GM18867 (cell line): ENCODE results near the gene SIPA1.

ENCODE experiments used
- ATAC-seq: cut with Tn5 transposase; IDR thresholded peaks from one replicate; pipeline ENCODE4 v1.9.1; 2021; ENCODE audit warnings: mild to moderate bottlenecking, moderate library complexity; ENCODE audit not compliant: unreplicated experiment

The SIPA1 gene

DNA sequence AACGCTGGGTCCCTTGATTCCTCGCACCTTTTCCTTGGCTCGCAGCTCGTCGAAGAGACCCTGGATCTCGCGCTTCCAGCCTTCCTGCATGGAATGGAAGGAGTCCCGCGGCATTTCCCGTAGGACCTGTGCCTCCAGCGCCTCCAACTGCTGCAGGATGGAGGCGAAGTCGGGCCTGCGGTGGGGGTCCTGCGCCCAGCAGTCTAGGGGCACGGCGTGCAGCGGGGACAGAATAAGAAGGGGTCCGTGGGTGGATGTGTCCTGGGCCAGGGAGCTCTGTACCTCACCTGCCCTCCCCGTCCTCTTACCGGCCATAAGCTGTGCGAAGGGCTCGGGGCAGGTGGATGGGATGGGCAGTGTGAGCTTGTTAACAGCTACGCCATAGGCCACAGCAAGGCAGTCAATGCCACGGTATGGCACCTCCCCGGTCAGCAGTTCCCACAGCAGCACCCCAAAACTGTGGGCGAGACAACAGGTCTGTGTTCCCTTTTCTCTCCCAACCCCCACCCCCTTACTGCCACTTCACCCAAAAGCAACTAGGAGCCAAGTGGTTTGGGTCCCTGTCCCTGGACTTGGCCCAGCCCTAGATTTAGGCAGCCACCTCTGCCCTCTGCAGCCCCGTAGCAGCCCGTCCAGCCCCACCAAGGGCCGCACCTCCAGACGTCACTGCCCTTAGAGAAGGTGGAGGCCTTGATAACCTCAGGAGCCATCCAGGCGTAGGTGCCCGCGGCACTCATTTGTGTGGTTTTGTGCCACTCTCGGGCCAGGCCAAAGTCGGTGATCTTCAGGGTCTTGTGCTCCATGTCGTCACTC lies 30.1 kb upstream of the SIPA1 start:
- no peak for ATAC-seq

DNA sequence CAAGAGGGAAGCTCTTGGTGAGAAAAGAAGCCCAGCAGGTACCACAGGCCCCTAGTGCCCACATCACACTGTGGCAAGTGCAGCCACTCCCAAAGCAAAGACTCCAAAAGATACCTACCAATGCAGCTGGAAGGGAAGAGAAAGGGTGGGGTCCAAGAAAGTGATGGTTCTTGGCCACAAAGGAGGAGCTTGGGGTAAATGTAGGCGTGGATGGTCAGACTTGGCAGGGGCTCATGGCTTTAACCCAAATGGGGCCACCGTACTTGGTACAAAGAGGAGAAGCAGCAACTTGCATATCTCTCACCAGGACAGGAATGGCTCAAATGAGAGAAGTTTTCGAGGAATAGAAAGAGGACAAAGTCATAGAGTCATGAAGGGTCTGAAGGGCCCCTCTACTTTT lies 28.7 kb upstream of the SIPA1 start:
- no peak for ATAC-seq

DNA sequence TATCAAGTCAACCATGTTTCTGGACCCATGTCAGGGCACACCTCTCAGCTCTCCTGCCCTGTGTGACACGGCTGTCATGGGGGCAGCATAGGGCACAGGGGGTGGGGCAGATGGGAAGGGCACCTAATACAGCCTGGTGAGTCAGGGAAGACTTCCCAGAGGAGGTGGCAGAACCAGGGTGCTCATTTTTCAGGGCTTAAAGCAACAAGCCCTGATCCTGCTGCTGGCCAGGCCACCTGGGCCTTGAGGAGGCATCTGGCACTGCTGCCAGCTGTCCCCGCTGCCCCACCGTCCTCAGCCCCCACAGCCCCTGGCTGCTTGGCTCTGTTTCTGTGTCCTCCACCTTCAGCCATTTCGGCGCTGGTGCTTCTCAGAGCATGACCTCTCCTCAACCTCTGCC lies 28.2 kb upstream of the SIPA1 start:
- ATAC-seq = no peak

DNA sequence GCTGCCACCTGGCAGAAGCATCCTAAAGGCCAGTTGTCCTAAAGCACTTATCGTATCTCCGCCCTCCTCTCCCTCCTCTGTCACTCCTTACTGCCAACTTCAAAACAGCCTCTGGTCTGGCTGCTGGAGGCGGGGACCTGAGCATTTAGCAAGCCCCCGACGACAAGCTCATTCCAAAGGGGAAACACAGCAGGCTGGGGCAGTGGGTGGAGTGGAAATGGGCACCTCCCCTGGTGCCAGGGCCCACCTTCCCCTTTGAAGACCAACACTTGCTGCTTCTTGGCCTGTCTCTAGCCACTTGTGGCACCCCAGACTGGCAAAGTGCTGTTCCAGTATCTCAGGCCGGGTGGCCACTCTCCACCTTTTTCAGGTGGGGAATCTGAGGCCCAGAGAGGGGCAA lies 27.5 kb upstream of the SIPA1 start:
- no peak for ATAC-seq

DNA sequence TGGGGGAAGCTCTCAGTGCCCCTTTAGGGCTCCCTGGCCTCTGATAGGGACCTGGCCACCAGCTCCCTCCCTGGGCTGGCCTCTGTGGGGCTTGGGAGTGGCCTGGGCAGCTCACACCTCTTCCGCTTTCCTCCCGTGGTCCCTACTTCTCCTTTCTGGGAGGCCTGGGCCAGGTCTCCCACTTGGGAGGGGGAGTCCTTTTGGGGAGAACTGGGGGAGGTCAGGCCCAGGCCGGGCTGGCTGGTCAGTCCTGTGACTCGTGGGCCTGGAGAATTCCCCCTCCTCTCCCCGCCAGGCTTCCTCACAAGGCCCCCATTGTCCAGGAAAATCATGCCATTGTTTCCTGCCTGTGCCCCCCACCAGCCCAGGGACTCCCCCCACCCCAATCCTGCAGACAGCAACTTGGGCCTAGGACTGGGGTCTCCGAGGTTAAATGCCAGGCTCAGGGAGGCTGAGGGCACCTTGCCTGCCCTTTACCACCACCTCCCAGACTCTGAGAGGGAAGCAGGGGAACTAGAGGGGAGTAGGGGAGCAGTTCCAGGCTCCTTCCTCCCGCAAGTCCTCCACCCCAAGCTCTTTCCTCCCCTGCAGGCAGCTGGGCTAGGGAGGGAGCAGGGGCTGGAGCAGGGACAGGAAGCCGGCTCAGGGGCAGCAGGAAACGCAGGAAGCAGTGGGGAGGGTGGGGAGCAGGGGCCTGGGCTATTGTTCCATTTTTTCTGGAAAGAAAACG lies 26.7 kb upstream of the SIPA1 start:
- ATAC-seq = no peak

DNA sequence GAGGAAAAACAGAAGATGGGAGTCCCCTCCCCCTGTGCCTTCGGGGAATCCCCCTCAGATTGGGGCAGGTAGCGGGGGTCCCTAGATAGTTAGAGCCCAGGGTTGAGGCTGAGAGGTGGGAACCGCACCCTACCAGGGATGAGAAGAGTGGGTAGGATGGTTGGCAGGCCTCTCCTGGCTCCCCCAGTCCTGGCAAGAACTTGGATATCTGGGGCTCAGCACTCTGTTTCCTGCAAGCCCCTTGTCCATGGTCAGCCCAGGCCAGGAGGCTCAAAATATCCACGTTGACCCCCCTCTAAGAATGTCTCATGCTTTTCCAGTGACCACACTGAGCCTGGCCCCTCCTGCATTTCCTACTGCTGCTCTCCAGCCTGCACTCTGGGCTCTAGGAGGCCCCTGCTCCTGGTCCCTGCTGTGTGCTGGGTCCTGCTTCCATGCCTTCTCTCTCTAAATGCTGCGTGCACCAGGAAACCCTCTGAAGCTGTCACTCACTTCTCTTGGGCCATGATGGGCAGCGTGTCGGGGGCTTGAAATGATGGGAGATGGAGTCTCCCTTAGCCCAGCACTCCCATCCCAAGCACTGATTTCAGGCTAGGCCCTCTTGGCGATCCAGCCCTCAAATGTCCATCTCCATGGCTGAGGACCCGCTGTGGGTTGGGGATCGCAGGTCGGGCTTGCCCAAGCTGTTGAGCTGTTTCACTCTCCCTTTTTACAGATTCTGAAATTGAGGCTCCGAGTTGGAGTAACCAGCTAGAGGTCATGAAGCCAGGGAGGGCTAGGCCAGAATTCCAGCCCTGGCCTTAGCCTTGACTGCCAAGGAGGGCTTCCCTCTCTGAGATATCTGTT lies 25.9 kb upstream of the SIPA1 start:
- ATAC-seq = no peak

DNA sequence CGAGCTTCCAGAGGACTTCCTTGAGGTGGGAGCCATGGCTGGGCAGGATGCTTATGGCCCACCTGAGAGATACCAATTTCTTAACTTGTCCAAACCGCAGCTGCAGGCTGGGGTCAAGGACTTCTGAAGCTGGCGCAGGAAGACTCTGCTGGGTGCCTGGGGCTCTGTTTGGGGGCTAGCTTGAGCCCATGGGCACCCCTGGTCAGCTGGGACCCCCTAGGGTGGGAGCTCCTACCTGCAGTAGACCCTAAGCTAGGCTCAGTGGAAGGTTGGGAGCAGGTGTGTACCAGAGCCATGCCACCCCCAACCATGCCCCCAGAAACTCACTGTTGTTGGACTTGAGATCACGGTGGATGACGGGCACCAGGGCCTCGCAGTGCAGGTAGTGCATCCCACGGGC lies 25.2 kb upstream of the SIPA1 start:
- ATAC-seq = no peak

DNA sequence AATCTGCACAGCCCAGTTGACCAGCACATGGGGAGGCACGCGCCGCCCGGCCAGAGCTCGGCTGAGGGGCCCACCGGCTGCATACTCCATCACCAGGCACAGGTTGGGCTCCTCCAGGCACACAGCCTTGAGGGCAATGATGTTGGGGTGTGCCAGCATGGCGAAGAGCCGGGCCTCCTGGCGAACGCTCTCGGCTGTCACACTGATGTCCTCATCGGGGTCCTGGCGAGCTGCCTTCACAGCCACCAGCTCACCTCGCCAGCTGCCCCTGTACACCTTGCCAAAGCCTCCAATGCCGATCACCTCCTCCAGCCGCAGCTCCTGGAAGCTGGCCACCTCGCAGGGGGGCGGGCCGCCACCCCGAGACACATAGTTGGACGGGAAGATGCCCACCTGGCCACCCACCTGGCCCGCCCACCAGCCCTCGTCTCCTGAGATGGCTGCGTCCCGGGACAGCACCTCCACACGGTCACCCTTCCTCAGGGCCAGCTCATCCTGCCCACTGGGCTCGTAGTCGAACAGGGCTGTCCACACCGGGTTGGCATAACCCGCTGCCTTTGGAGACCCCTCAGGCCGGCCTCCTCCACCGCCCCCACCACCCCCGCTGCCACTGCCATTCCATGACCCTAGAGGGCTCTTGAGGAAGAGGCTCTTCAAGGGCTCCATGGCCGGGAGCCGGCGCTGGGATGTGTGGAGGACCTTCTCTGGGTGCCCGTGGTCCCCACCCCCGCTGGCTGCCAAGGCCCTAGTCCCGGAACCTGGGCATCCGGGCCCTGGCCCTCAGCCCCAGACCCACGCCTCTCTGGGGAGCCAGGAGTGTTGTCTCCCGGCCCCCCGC lies 24.6 kb upstream of the SIPA1 start:
- ATAC-seq = no peak

DNA sequence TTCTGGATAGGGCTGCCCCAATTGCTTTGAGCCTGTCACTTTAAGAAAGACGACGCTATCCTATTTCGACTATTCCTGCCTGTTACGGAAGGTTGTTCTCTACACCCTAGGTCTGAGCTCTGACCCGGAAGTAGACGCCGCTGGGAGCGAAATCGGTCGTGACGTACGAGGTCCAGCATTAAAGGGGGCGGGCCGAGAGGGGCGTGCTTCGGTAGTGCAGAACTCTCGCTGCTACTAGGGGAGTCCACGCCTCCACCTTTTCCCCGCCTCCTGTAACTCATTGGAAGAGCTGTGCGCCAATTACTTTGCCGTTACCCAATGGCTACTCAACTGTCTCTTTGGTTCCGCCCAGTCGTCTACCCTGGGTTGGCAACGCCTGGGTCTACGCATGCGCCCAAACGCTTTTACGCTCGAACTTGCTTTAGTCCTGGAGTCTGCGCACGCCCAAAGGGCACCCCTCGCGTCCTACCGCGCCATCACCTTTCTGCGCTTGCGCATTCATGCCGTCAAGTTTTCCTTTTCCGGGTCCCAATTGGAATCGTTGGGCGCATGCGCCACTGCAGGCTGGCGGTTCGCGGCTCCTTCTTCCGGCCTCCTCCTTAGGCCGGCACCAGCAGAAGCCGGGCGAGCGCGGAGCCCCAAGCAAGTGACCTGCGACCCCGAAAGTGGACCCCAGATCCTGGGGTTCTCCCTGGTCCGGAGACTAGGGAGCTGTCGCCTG lies 22.5 kb upstream of the SIPA1 start, which contains the start of gene PCNX3:
Gene PCNX3 (plus strand): TSS at position 548 of the 721 bp plus-strand sequence. CDS start 536 bp downstream, outside the sequence.
- peak; percentile 79 for ATAC-seq

DNA sequence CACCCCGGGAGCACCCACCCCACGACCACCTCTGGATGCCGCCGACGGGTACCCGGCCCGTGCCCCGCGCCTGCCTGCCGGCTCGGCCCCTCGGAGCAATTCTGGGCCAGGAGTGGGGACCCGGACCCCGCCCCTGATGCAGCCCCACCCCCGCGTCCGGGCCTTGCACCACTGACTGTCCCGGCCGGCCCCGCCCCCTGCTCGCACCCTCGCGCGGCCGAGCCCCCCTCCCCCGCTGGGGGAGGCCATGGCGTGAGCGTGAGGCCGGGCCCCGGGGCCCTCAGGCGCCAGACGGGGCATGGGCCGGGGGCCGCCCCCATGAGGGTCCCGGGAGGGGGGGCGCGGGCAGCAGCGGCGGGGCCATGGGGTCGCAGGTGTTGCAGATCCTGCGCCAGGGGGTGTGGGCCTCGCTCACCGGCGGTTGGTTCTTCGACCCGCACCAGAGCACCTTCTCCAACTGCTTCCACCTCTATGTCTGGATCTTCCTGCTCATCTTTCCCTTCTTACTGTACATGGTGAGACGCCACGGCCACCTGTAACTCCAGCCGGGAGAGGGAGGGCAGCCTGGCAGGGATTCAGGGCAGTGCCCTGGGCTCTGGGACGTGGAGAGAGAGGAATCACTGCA lies 21.8 kb upstream of the SIPA1 start:
- peak; percentile 6 for ATAC-seq

DNA sequence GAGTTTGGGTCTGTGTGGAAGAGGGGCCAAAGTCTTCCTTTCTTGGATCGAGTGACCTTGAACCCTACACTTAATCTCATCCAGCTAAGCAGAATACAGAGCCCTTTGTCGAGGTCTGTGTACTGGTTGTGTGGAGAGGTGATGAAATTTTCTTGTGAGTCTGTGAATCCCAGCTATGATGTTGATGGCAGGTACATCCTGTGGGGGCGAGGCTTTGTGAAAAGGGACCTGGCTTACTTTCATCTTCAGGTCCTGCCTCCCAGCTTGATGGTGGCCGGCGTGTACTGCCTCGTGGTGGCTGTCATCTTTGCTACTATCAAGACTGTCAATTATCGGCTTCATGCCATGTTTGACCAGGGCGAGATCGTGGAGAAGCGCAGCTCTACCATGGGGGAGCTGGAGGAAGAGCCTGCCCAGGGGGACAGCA lies 21.3 kb upstream of the SIPA1 start:
- no peak for ATAC-seq

DNA sequence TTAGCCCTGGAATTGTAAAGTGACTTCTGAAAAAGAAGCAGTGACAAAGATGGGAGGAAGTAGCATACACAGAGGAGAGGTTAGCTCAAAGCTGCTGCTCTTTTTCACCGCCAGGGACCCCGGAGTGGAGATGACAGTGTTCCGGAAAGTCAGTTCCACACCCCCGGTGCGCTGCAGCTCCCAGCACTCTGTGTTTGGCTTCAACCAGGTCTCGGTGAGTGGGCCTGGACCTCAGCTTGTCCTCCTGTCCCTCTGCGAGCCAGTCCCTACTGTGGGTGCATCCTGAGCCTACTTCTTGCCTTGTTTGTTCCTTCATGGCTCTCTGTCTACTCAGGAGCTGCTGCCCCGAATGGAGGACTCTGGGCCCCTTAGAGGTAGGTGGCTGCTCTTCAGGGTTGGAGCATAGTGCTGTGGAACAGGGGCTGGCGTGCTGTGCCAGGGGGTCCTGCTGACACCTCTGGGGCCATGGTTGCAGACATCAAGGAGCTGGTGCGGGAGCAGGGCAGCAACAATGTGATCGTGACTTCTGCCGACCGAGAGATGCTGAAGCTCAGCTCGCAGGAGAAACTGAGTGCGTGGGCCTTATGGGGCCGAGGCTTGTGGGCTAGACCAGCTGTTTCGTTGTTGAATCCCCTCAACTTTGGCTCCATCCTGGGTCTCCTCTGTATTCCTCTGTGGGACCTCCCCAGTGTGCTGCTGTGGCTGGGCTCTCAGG lies 20.6 kb upstream of the SIPA1 start:
- ATAC-seq = no peak

DNA sequence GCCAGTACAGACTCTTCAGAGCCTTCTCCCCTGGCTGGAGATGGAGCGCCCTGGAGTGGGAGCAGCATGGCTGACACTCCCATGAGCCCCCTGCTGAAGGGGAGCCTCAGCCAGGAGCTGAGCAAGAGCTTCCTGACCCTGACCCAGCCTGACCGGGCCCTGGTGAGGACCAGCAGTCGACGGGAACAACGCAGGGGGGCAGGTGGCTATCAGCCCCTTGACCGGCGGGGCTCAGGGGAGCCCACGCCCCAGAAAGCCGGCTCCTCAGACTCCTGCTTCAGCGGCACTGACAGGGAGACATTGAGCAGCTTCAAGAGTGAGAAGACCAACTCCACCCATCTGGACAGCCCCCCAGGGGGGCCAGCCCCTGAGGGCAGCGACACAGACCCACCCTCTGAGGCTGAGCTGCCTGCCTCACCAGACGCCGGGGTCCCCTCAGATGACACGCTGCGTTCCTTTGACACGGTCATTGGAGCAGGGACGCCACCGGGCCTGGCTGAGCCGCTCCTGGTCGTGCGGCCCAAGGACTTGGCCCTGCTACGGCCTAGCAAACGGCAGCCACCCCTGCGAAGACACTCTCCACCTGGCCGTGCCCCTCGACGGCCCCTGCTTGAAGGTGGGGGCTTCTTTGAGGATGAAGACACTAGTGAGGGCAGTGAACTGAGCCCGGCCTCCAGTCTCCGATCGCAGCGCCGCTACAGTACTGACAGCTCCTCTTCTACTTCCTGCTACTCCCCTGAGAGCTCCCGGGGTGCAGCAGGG lies 19.7 kb upstream of the SIPA1 start:
- no peak for ATAC-seq

DNA sequence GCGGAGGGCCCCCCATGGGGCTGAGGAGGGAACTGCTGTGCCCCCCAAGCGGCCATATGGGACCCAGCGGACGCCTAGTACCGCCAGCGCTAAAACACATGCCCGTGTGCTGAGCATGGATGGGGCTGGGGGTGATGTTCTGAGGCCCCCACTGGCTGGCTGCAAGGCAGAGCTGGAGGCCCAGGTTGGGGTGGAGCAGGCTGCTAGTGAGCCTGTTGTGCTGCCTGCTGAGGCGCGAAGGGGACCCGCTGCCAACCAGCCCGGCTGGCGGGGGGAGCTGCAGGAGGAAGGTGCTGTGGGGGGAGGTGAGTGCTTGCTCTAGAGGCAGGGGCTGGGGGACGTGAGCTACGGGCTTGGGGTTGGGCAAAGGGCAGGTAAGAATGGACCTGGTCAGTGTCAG lies 19.1 kb upstream of the SIPA1 start:
- no peak for ATAC-seq

DNA sequence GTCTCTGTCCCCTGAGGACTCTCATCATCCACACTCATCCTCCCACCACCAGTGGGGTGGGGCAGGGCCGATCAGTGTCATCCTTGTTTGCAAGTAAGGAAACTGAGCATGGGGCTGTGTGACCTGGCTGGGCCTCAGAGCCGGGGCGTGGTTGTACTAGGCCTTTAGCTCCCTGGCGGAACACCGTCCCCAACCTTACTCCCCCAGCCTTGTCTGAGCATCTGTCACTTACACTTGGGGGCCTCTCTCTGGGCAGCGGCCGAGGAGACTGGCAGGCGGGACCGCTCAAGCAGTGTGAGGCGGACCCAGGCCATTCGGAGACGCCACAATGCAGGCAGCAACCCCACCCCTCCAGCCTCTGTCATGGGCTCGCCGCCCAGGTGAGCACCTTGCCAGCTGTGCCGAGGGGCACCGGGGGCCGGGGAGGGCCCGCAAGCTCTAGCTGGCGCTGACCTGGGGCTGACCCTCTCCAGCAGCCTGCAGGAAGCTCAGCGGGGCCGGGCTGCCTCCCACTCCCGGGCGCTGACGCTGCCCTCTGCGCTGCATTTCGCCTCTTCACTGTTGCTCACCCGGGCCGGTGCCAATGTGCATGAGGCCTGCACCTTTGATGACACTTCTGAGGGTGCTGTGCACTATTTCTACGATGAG lies 18.5 kb upstream of the SIPA1 start:
- ATAC-seq = no peak

DNA sequence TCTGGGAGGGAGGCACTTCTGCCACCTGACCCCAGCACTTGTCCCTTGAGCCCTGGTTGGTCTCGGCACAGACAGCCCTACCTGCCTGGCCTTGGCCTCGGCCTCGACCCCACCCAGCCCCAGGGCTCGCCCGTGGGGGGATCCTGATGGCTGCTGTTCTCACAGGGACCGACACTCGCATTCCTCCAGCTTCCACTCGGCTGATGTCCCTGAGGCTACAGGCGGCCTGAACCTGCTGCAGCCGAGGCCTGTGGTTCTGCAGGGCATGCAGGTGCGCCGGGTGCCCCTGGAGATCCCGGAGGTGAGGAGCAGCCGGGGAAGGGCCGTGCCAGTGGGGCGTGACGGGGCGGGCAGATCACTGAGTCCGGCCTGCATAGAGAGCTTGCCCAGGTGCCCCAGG lies 17.2 kb upstream of the SIPA1 start:
- no peak for ATAC-seq

DNA sequence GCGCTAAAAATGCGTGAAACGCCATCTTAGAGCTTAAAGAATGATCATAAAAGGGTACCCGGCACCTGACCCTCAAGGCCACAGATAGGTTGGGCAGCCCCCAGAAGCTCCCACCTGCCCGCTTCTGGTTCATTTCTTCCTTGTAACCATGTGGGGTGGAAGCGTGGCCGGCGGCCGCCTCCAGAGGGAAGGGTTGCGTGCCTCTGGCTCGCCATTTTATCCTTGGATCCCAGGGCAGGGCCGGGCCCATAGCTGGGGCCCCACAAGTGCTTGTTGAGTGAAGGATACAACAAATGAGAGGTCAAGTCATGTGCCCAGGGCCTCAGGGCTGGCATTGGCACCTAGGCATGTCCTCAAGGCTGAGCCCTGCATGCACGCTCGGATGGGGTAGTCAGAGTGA lies 16.4 kb upstream of the SIPA1 start:
- ATAC-seq = no peak

DNA sequence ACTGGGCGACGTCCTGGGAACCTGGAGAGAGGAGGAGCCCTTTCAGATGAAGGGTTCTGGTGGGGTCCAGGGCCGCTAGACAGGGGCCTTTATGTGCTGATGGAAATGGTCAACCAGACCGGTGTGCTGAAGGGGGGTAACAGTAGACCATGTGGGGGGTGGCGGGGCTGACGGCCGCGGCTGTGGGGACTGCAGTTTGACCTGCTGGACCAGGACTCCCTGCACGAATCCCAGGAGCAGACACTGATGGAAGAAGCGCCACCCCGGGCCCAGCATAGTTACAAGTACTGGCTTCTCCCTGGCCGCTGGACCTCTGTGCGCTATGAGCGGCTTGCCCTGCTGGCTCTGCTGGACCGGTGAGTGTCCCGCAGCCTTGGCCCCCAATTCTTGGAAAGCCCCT lies 15.9 kb upstream of the SIPA1 start:
- ATAC-seq = no peak
